Muscle of leg (tissue), 11 donors: ENCODE measurements around the gene STK33. TPM values are rescaled to one million over a fixed set of nuclear protein-coding genes. Genes with fewer than 3 reads are reported as not detected.

Experiments used
- DNase-seq: peaks from one replicate; pipeline ENCODE4 v3.0.0; 2013
- H3K27ac ChIP-seq: one replicate; pipeline ENCODE4 v1.5.1; 2013; ENCODE audit warnings: mild to moderate bottlenecking, low read length, control low read depth
- H3K27me3 ChIP-seq: one replicate; pipeline ENCODE4 v1.6.1; 2013; ENCODE audit warnings: low read length; ENCODE audit not compliant: control insufficient read depth, insufficient read depth
- H3K36me3 ChIP-seq: one replicate; pipeline ENCODE4 v1.6.1; 2013; ENCODE audit warnings: low read length; ENCODE audit not compliant: control insufficient read depth, insufficient read depth
- H3K4me1 ChIP-seq: one replicate; pipeline ENCODE4 v1.6.1; 2013; ENCODE audit warnings: low read length; ENCODE audit not compliant: control insufficient read depth, insufficient read depth
- H3K4me3 ChIP-seq: one replicate; pipeline ENCODE4 v1.5.1; 2013; ENCODE audit warnings: low read length, control low read depth
- H3K9me3 ChIP-seq: replicated peaks from 2 replicates; pipeline ENCODE4 v1.6.1; 2013; ENCODE audit warnings: low read depth, low read length; ENCODE audit not compliant: control insufficient read depth
- WGBS: methylation state at CpG from one replicate; pipeline ENCODE4 v1.1.5; 2013; ENCODE audit warnings: missing lambda C conversion rate; ENCODE audit not compliant: insufficient coverage; 5-methylcytosine and 5-hydroxymethylcytosine counted together
- polyA plus RNA-seq, 8 donors: library from polyadenylated mRNA; unstranded; fragments of 120-200 nt; gene quantifications; one replicate each; pipeline versions ENCODE4 v1.2.1 to v1.2.3, GENCODE V29; 2013; ENCODE audit warnings: inconsistent platforms in 1 of 8, low replicate concordance in 1 of 8; ENCODE audit not compliant: insufficient read length in 8 of 8, insufficient read depth in 1 of 8
- total RNA-seq: library from RNA; stranded (reverse); fragments of 120-200 nt; gene quantifications from one replicate; pipeline ENCODE4 v1.2.4, GENCODE V29; 2013

STK33 gene
- total and polyA plus RNA-seq, 9 donors, result 2.9 to 5.8 (median 4.2) TPM

DNA sequence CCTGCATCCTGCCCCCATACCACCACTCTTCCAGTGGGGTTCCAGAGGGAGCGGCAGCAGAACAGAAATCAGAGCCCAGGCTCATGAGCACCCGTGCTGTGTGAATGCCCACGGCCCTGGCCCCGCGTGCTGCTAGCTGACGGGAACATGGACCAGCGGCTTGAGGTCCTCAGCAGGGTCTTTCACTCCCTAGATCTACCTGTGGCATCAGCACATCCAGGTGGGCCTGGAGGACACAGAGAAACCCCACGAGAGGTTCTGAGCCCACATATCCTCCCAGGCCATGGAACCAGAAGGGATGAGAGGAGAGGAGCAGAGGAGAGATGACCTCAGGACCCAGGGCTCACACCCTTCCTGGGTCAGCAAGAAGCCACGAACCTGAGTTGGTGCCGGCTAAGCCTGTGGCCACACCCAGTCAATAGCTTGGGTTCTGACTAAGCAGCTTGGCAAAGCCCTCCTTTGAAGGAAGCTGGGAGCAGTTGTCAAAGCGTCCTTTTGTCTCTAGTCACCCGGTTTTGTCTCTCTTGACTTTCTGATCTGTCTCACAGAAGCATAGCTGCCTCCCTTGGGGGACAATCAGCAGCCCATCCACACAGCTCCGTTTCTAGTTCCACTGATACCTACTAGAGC, 241.0 kb downstream of the STK33 start:
- Histone ChIP-seq H3K36me3 (no peaks in the 10 kb centered on the region), H3K4me1 (peaks cover 52% of the 10 kb centered on the region), H3K27ac (peak overlapping the region; percentile 3), H3K9me3 (no peaks in the 10 kb centered on the region), H3K27me3 (no peaks in the 10 kb centered on the region), H3K4me3 (no peak overlapping the region)
- 76% methylated on average over 7 of the region's 13 CpGs for WGBS
- peak; percentile 11 for DNase-seq

DNA sequence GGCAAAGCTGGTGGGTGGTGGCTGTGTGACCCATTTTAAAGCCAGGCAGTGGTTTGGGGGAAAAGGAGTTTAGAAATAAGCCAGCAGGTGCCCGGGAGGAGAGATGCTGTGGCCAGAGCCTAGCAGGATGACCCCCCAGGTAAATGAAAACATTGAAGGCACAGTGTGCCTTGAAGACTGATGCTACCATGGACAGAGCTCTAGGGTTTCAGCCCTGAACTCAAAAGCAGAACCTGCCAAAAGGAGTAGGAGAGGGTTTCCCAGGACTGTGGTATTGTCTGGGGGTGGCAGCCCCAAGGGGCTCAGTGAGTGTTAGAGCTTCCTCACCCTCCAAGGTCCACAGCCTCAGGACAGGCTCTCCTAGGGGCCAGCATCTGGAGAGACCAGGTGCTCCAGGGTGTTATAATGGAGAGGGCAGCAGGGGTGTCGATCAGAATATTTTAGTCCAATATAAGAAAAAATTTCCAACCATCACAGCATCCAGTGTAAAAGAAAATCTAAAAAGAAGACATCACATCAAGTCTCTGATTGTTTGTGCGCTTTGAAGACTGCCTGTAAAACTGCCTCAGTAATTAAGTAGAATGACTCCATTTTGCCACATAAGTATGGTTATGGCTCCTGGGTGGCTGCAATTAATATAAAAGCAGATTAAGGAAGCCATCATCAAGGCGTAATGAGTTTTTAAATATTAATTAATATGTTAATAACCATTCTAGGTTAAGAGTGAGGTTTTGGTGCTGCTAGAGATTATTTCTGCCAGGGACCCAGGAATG, 241.7 kb downstream of the STK33 start:
- H3K4me3 ChIP-seq, result no peak overlapping the region
- H3K27ac ChIP-seq, result no peak overlapping the region
- H3K4me1 ChIP-seq, result peaks cover 45% of the 10 kb centered on the region
- no peaks in the 10 kb centered on the region for H3K27me3 ChIP-seq
- H3K36me3 ChIP-seq, result no peaks in the 10 kb centered on the region
- no peaks in the 10 kb centered on the region for H3K9me3 ChIP-seq
- no peak for DNase-seq
- WGBS, result 63% methylated on average over 1 of the region's 4 CpGs

DNA sequence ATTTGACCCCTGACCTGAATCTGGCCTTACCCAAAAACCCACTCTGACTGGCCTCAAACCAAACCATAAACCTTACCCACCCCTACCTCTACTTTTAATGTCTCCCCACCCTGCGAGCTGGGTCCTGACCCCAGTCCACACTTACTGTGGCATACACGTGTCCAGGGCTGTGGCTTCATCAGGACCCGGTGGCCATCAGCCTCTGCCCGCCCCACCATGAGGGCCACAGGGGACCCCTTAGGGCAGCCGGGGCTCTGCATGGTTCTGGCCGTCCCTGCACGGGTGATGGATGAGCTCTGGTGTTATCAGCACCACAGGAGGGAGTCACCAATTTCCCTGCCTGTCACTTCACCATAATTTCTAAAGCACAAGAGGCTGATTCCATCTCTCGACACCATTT, 242.8 kb downstream of the STK33 start:
- 67% methylated on average over 5 of the region's 8 CpGs for WGBS
- H3K27ac ChIP-seq, result no peak overlapping the region
- H3K4me1 ChIP-seq, result peaks cover 34% of the 10 kb centered on the region
- H3K36me3 ChIP-seq, result no peaks in the 10 kb centered on the region
- no peak for DNase-seq
- no peak overlapping the region for H3K4me3 ChIP-seq
- no peaks in the 10 kb centered on the region for H3K9me3 ChIP-seq
- peaks cover 1% of the 10 kb centered on the region for H3K27me3 ChIP-seq

DNA sequence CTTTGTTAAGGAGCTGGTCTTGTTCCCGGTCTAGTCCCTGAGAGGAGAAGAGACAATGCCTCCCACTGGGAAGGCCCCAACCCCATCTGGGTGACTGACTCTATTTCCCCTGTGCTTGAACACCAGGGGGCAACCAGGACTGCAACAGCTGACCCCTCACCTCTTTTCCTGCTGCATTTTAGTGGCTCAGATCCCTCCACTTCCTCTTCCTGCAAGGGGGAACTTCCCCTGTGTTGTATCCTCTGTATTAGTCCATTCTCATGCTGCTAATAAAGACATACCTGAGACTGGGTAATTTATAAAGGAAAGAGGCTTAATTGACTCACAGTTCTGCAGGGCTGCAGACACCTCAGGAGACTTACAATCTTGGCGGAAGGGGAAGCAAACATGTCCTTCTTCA, 246.1 kb downstream of the STK33 start:
- Histone ChIP-seq H3K4me3 (no peak overlapping the region), H3K36me3 (no peaks in the 10 kb centered on the region), H3K4me1 (peaks cover 3% of the 10 kb centered on the region), H3K9me3 (no peaks in the 10 kb centered on the region), H3K27me3 (peaks cover 2% of the 10 kb centered on the region), H3K27ac (no peak overlapping the region)
- no peak for DNase-seq
- WGBS, result 90% methylated on average over 2 of the region's 2 CpGs

DNA sequence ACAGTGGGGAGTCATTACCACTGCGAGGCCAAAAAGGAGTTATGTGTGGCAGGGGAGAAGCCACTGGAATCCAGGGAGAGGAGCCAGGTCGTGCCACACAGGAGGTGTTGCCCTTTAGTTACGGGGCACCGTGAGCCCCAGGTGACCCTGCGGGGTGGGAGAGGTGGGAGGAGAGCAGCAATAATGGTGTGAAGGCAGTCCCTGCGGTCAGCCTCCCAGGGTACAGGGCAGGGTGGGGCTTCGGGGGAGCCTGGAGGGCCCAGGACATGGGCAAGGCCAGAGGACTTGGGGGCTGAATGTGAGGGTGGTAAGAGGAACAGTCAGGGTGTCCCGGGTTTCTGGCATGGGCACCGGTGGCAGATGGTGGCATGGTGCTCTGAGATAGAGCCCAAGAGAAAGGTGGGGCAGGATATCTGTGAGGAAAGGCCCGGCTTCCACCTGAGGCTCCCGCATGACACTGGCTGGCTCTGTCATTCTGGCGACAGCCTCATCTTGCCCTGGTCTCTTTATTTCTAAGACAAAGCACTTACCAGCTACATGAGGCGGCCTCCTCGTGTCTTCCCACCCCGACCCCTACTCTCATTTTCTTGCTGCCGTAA, 247.8 kb downstream of the STK33 start:
- Histone ChIP-seq H3K27me3 (peaks cover 2% of the 10 kb centered on the region), H3K4me3 (no peak overlapping the region), H3K27ac (no peak overlapping the region), H3K36me3 (no peaks in the 10 kb centered on the region), H3K4me1 (no peaks in the 10 kb centered on the region), H3K9me3 (no peaks in the 10 kb centered on the region)
- DNase-seq, result no peak
- WGBS, result 93% methylated on average over 12 of the region's 16 CpGs

DNA sequence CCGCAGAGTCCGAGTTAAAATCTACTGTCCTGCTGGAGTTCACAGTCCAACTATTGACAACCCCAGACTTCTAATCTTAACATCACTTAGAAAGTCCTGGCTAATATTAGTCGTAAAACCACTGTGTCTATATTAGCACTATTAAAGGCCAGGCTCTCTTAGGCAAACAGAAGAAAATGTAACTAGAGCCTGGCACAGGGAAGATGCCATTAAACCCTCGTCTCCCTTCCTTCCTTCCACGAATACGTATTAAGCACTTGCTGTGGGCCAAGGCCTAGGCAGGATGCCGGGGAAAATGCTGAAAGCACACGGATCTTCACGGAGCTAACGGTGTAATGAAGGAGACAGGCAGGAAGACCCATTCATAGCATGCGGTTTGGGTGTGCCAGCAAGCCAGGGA, 248.8 kb downstream of the STK33 start:
- no peaks in the 10 kb centered on the region for H3K9me3 ChIP-seq
- H3K4me1 ChIP-seq, result no peaks in the 10 kb centered on the region
- H3K27me3 ChIP-seq, result peaks cover 2% of the 10 kb centered on the region
- H3K4me3 ChIP-seq, result no peak overlapping the region
- H3K36me3 ChIP-seq, result no peaks in the 10 kb centered on the region
- no peak for DNase-seq
- H3K27ac ChIP-seq, result no peak overlapping the region
- 70% methylated on average over 8 of the region's 11 CpGs for WGBS

DNA sequence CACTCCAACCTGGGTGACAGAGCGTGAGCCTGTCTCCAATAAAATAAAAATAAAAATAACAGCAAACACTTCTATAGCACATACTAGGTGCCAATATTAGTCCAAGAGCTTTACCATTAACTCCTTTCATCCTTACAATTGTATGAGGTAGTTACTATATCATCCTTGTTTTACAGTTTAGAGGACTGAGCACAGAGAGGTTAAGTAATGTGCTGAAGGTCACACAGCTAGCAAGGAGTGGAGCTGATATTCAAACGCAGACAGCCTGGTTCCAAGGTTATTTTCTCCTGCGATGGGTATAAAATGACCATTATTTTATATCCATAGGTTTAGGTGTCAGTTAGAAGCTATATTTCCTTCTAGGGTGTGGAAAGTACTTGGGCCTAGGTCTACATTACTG, 249.7 kb downstream of the STK33 start:
- Histone ChIP-seq H3K4me3 (no peak overlapping the region), H3K4me1 (no peaks in the 10 kb centered on the region), H3K9me3 (no peaks in the 10 kb centered on the region), H3K27me3 (peaks cover 2% of the 10 kb centered on the region), H3K27ac (no peak overlapping the region), H3K36me3 (no peaks in the 10 kb centered on the region)
- no CpG with 5 or more reads among the region's 3 CpGs for WGBS
- DNase-seq, result no peak

DNA sequence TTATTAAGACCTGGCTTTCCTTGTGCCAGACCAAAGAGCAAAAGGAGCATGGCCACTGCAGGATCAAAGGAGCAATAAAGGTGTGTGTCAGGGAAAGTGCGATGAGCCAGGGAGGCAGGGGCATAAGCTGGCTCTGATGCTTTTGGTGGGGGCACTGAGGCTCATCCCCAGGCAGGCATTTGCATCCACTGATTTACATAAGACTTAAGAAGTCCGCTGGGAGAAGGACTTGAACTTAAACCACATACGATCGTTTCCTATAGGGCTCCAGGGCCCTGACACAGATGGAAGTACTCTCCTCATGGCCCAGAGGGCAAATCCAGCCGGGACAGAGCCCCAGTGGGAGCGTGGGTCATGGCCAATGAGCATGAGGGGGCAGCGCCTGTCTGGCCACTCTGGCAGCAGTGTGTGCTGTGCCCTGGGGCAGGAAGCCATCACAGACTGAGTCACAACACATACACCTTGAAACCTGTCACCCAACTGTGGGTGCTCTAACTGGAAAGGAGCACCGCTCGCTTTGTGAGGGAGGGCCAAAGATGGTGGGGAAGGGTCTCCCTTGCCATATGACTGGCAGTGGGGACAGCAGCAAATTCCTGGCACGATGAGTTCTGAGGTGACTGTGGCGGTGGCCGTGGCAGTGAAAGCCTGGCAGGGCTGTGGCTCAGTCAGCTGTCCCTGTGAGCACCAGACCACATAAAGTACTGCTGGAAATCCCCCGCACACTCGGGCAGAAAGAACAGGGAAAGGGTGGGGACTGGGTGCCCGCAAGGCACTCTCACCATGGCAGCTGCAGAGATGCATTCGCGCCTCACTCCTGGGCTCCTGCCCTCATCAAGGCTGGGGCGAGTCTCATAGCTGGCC, 251.0 kb downstream of the STK33 start:
- Histone ChIP-seq H3K9me3 (no peaks in the 10 kb centered on the region), H3K27me3 (peaks cover 2% of the 10 kb centered on the region), H3K4me3 (no peak overlapping the region), H3K4me1 (no peaks in the 10 kb centered on the region), H3K36me3 (no peaks in the 10 kb centered on the region), H3K27ac (no peak overlapping the region)
- no peak for DNase-seq
- WGBS, result 70% methylated on average over 17 of the region's 18 CpGs

DNA sequence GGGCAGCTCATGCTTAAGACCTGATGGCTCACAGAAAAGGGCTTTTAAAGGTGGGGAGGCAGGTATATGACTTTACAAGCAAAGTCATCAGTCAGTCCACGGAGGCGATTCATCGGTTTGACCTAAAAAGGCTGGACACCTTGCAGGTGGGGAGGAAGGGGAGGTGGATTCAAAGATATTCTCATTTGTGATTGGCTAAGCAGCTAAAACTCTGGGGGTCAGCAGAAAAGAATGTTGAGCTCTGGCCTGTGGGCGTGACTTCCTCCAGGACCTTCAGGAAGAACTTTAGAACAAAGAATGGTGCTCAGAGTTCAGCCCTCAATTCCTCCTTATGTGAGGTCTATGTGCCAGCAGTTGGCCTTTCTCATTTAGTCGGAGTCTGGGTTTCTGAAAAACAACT, 252.0 kb downstream of the STK33 start:
- Histone ChIP-seq H3K4me3 (no peak overlapping the region), H3K9me3 (no peaks in the 10 kb centered on the region), H3K27ac (no peak overlapping the region), H3K36me3 (no peaks in the 10 kb centered on the region), H3K27me3 (peaks cover 2% of the 10 kb centered on the region), H3K4me1 (no peaks in the 10 kb centered on the region)
- 78% methylated on average over 3 of the region's 5 CpGs for WGBS
- DNase-seq, result no peak
